ENCODE measurements around the gene LRIG1. TPM values are rescaled to one million over a fixed set of nuclear protein-coding genes. Genes with fewer than 3 reads are reported as not detected.

The LRIG1 gene
- total and polyA plus RNA-seq, 2 donors (not counting 1 experiment from before 2014, with no cell fraction given) = 27.9 to 104 TPM

- TF ChIP-seq EZH2 (IDR thresholded peaks at IDR 0.05; ENCODE audit: low read length, missing control alignments) = no peak
- TF ChIP-seq, protein P1, sequence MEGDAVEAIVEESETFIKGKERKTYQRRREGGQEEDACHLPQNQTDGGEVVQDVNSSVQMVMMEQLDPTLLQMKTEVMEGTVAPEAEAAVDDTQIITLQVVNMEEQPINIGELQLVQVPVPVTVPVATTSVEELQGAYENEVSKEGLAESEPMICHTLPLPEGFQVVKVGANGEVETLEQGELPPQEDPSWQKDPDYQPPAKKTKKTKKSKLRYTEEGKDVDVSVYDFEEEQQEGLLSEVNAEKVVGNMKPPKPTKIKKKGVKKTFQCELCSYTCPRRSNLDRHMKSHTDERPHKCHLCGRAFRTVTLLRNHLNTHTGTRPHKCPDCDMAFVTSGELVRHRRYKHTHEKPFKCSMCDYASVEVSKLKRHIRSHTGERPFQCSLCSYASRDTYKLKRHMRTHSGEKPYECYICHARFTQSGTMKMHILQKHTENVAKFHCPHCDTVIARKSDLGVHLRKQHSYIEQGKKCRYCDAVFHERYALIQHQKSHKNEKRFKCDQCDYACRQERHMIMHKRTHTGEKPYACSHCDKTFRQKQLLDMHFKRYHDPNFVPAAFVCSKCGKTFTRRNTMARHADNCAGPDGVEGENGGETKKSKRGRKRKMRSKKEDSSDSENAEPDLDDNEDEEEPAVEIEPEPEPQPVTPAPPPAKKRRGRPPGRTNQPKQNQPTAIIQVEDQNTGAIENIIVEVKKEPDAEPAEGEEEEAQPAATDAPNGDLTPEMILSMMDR (conservative IDR thresholded peaks at IDR 0.05 in 1 of 2, IDR thresholded peaks at IDR 0.05 in 1 of 2; ENCODE audit: low read depth in 1 of 2, low read length in 2 of 2) = no peak
- Histone ChIP-seq H3K4me2 (ENCODE audit: extremely low read depth, insufficient read depth, low read length) (no peak overlapping the region), H2AFZ (ENCODE audit: low read length) (no peak overlapping the region), H3K4me3 (replicated peaks in 1 of 4; ENCODE audit: control extremely low read depth in 1 of 4, insufficient read depth in 1 of 4, low read depth in 3 of 4, low read length in 4 of 4) (no peak overlapping the region), H3K79me2 (ENCODE audit: control insufficient read depth, insufficient read depth, low read length) (no peaks in the 10 kb centered on the region), H3K36me3 (ENCODE audit: control insufficient read depth, insufficient read depth, low read length) (no peaks in the 10 kb centered on the region), H3K9ac (ENCODE audit: insufficient read depth, low read length) (no peak overlapping the region), H3K27ac (ENCODE audit: insufficient read depth, low read length) (no peak overlapping the region), H3K9me3 (ENCODE audit: control insufficient read depth, insufficient read depth, low read depth, low read length) (no peaks in the 10 kb centered on the region), H4K20me1 (ENCODE audit: control insufficient read depth, extremely low read depth, insufficient read depth, low read length) (no peaks in the 10 kb centered on the region), H3K4me1 (ENCODE audit: control insufficient read depth, extremely low read depth, insufficient read depth, low read length) (no peaks in the 10 kb centered on the region), H3K27me3 (ENCODE audit: control insufficient read depth, insufficient read depth, low read length) (no peaks in the 10 kb centered on the region)
- no peak for DNase-seq (ENCODE audit: low read depth in 2 of 2)
Measured at GRCh38 chr3:66355394-66355793, 145.4 kb downstream of the LRIG1 start.

GRCh38 chr3:66354001-66354400, 146.8 kb downstream of the LRIG1 start:
- H3K4me2 ChIP-seq (ENCODE audit: extremely low read depth, insufficient read depth, low read length) = no peak overlapping the region
- DNase-seq (ENCODE audit: low read depth in 2 of 2) = no peak
- H3K27me3 ChIP-seq (ENCODE audit: control insufficient read depth, insufficient read depth, low read length) = no peaks in the 10 kb centered on the region
- H3K9me3 ChIP-seq (ENCODE audit: control insufficient read depth, insufficient read depth, low read depth, low read length) = no peaks in the 10 kb centered on the region
- no peaks in the 10 kb centered on the region for H4K20me1 ChIP-seq (ENCODE audit: control insufficient read depth, extremely low read depth, insufficient read depth, low read length)
- H3K27ac ChIP-seq (ENCODE audit: insufficient read depth, low read length) = no peak overlapping the region
- no peaks in the 10 kb centered on the region for H3K36me3 ChIP-seq (ENCODE audit: control insufficient read depth, insufficient read depth, low read length)
- no peak for TF ChIP-seq EZH2 (IDR thresholded peaks at IDR 0.05; ENCODE audit: low read length, missing control alignments)
- TF ChIP-seq, protein P1 (conservative IDR thresholded peaks at IDR 0.05 in 1 of 2, IDR thresholded peaks at IDR 0.05 in 1 of 2; ENCODE audit: low read depth in 1 of 2, low read length in 2 of 2) = no peak
- H3K79me2 ChIP-seq (ENCODE audit: control insufficient read depth, insufficient read depth, low read length) = no peaks in the 10 kb centered on the region
- H3K9ac ChIP-seq (ENCODE audit: insufficient read depth, low read length) = no peak overlapping the region
- H2AFZ ChIP-seq (ENCODE audit: low read length) = no peak overlapping the region
- H3K4me1 ChIP-seq (ENCODE audit: control insufficient read depth, extremely low read depth, insufficient read depth, low read length) = no peaks in the 10 kb centered on the region
- H3K4me3 ChIP-seq (replicated peaks in 1 of 4; ENCODE audit: control extremely low read depth in 1 of 4, insufficient read depth in 1 of 4, low read depth in 3 of 4, low read length in 4 of 4) = no peak overlapping the region

GRCh38 chr3:66353530-66353929, 147.3 kb downstream of the LRIG1 start:
- Histone ChIP-seq H3K27me3 (ENCODE audit: control insufficient read depth, insufficient read depth, low read length) (no peaks in the 10 kb centered on the region), H3K79me2 (ENCODE audit: control insufficient read depth, insufficient read depth, low read length) (no peaks in the 10 kb centered on the region), H3K4me2 (ENCODE audit: extremely low read depth, insufficient read depth, low read length) (no peak overlapping the region), H2AFZ (ENCODE audit: low read length) (no peak overlapping the region), H3K9me3 (ENCODE audit: control insufficient read depth, insufficient read depth, low read depth, low read length) (no peaks in the 10 kb centered on the region), H3K9ac (ENCODE audit: insufficient read depth, low read length) (no peak overlapping the region), H3K27ac (ENCODE audit: insufficient read depth, low read length) (no peak overlapping the region), H3K4me3 (replicated peaks in 1 of 4; ENCODE audit: control extremely low read depth in 1 of 4, insufficient read depth in 1 of 4, low read depth in 3 of 4, low read length in 4 of 4) (no peak overlapping the region), H4K20me1 (ENCODE audit: control insufficient read depth, extremely low read depth, insufficient read depth, low read length) (no peaks in the 10 kb centered on the region), H3K4me1 (ENCODE audit: control insufficient read depth, extremely low read depth, insufficient read depth, low read length) (no peaks in the 10 kb centered on the region), H3K36me3 (ENCODE audit: control insufficient read depth, insufficient read depth, low read length) (no peaks in the 10 kb centered on the region)
- peak; percentile 34 to 90 for DNase-seq (ENCODE audit: low read depth in 2 of 2)
- TF ChIP-seq, protein P1 (conservative IDR thresholded peaks at IDR 0.05 in 1 of 2, IDR thresholded peaks at IDR 0.05 in 1 of 2; ENCODE audit: low read depth in 1 of 2, low read length in 2 of 2) = no peak
- no peak for TF ChIP-seq EZH2 (IDR thresholded peaks at IDR 0.05; ENCODE audit: low read length, missing control alignments)
